SH-SY5Y (cell line): ENCODE results near the gene KRTAP5-7.

Experiments used
- GATA2 ChIP-seq: IDR thresholded peaks from 2 replicates; pipeline ENCODE4 v1.6.1; 2011; ENCODE audit warnings: mild to moderate bottlenecking, low read depth, low read length
- GATA3 ChIP-seq: IDR thresholded peaks from 2 replicates; pipeline ENCODE4 v1.6.1; 2011; ENCODE audit warnings: low read depth, mild to moderate bottlenecking, low read length, moderate library complexity

DNA sequence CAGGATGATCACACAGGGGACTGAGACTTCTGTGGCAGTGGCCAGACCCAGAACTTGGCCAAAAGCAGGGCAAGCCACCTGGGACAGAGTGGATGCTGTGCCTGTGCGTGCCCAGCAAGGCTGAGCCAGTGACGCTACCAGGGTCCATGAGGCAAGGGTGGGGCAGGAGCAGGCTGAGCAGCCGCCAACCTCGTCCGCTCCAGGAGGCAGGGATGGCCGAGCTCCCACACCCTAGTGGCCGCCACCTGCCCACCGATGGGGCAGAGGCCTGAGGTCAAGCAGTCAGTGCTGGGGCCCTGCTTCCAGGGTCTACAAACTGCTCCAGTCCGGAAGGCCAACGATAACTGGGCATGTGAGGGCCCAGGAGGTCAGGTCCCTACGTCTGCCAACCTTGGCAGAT, 28.4 kb downstream of the KRTAP5-7 start:
- no peak for TF ChIP-seq GATA2
- no peak for TF ChIP-seq GATA3
